Activated naive CD4-positive, alpha-beta T cell treated with anti-CD3 and anti-CD28 coated beads, Interleukin-2, amount 50 U/mL, for 72 hours (primary cell): Measurements from ENCODE around the gene NOP14. TPM values are rescaled to one million over a fixed set of nuclear protein-coding genes. Genes with fewer than 3 reads are reported as not detected.
A peak's percentile ranks its signal among the peaks of the same experiment; 100 is the strongest.
"Not testable (repeated sequence)": the region's sequence is repeated elsewhere in the genome, so short reads cannot be mapped to it uniquely, and the experiment has no call there.

ENCODE experiments used
- ATAC-seq, 2 donors: fragments of 150-1000 bp; cut with Tn5 transposase; 2 replicates each; pipeline ENCODE4 v1.10.0; 2021; ENCODE audit warnings: mild to moderate bottlenecking in 2 of 2, moderate library complexity in 2 of 2
- DNase-seq, 2 donors: peaks; one replicate each; pipeline ENCODE4 v3.0.0; 2021 to 2022; ENCODE audit warnings: low spot score in 2 of 2
- H3K27ac Mint-ChIP-seq, 2 donors: one replicate each; pipeline ENCODE4 v1.8.0; 2022; ENCODE audit warnings: mild to moderate bottlenecking in 2 of 2, mixed read lengths in 2 of 2
- H3K36me3 Mint-ChIP-seq, 2 donors: one replicate each; pipeline ENCODE4 v1.8.0; 2022; ENCODE audit warnings: mixed read lengths in 2 of 2
- H3K9me3 Mint-ChIP-seq, 2 donors: one replicate each; pipeline ENCODE4 v1.8.0; 2022; ENCODE audit warnings: mixed read lengths in 2 of 2
- total RNA-seq, 2 donors: library from RNA; stranded (reverse); gene quantifications; one replicate each; pipeline ENCODE4 v1.2.3, GENCODE V29; 2022

The NOP14 gene
- 10 to 100 TPM; 62.9 to 77.1 TPM for total RNA-seq

- peak; percentile 87 to 90 for ATAC-seq
- Mint-ChIP-seq H3K9me3 (no peaks in the 10 kb centered on the region), H3K36me3 (peaks cover 15 to 20% of the 10 kb centered on the region in 2 donors), H3K27ac (peak within 1 kb of the TSS; percentile 95)
- peak; percentile 94 to 98 for DNase-seq
Measured at GRCh38 chr4:2963175-2963965, at the start of gene NOP14, which contains the start of gene GRK4. NOP14 (minus strand) TSS chr4:2963406; CDS start chr4:2963319, 87 bp downstream. GRK4 (plus strand) TSS chr4:2963571; CDS start chr4:2964071, 500 bp downstream.

GRCh38 chr4:3011456-3012220 is 48.4 kb upstream of the NOP14 start:
- Mint-ChIP-seq H3K9me3 (no peaks in the 10 kb centered on the region), H3K27ac (no peak overlapping the region)
- no peak for ATAC-seq

GRCh38 chr4:3010998-3011397 is 47.8 kb upstream of the NOP14 start:
- no peaks in the 10 kb centered on the region for H3K36me3 Mint-ChIP-seq
- no peak overlapping the region for H3K27ac Mint-ChIP-seq
- H3K9me3 Mint-ChIP-seq, result no peaks in the 10 kb centered on the region
- ATAC-seq (no peak), DNase-seq (no peak)

More at GRCh38 chr4:3011456-3012220, 48.4 kb upstream of the NOP14 start:
- no peak for DNase-seq
- no peaks in the 10 kb centered on the region for H3K36me3 Mint-ChIP-seq

GRCh38 chr4:3010577-3010976 is 47.4 kb upstream of the NOP14 start:
- H3K36me3 Mint-ChIP-seq, result no peaks in the 10 kb centered on the region
- no peak for ATAC-seq
- H3K27ac Mint-ChIP-seq, result no peak overlapping the region
- no peak for DNase-seq
- H3K9me3 Mint-ChIP-seq, result no peaks in the 10 kb centered on the region

GRCh38 chr4:3009422-3009821 is 46.2 kb upstream of the NOP14 start:
- Mint-ChIP-seq H3K27ac (no peak overlapping the region), H3K36me3 (no peaks in the 10 kb centered on the region), H3K9me3 (no peaks in the 10 kb centered on the region)
- DNase-seq, result no peak
- peak; percentile 31 to 48 for ATAC-seq

GRCh38 chr4:3007724-3008123 is 44.5 kb upstream of the NOP14 start:
- no peak overlapping the region for H3K27ac Mint-ChIP-seq
- DNase-seq (no peak), ATAC-seq (no peak)
- no peaks in the 10 kb centered on the region for H3K9me3 Mint-ChIP-seq
- H3K36me3 Mint-ChIP-seq, result no peaks in the 10 kb centered on the region

- ATAC-seq (no peak), DNase-seq (no peak)
- no peak overlapping the region for H3K27ac Mint-ChIP-seq
- H3K9me3 Mint-ChIP-seq, result no peaks in the 10 kb centered on the region
- H3K36me3 Mint-ChIP-seq, result no peaks in the 10 kb centered on the region
Measured at GRCh38 chr4:2996415-2996814, 33.2 kb upstream of the NOP14 start.

GRCh38 chr4:2995546-2996265 is 32.5 kb upstream of the NOP14 start:
- H3K27ac Mint-ChIP-seq, result no peak overlapping the region
- H3K9me3 Mint-ChIP-seq, result no peaks in the 10 kb centered on the region
- ATAC-seq (no peak), DNase-seq (no peak)
- no peaks in the 10 kb centered on the region for H3K36me3 Mint-ChIP-seq

- no peak for DNase-seq
Measured at GRCh38 chr4:2994917-2995316, 31.7 kb upstream of the NOP14 start.

GRCh38 chr4:2991243-2991642 is 28.0 kb upstream of the NOP14 start:
- no peak for DNase-seq
- Mint-ChIP-seq H3K27ac (no peak overlapping the region), H3K9me3 (no peaks in the 10 kb centered on the region), H3K36me3 (no peaks in the 10 kb centered on the region)
- no peak for ATAC-seq

More at GRCh38 chr4:2994917-2995316, 31.7 kb upstream of the NOP14 start:
- H3K27ac Mint-ChIP-seq, result no peak overlapping the region
- no peaks in the 10 kb centered on the region for H3K9me3 Mint-ChIP-seq
- no peak for ATAC-seq
- H3K36me3 Mint-ChIP-seq, result no peaks in the 10 kb centered on the region

- not testable (repeated sequence) for DNase-seq, H3K9me3 Mint-ChIP-seq, H3K36me3 Mint-ChIP-seq, ATAC-seq, H3K27ac Mint-ChIP-seq
Measured at GRCh38 chr4:2983715-2984114, 20.5 kb upstream of the NOP14 start.

- peaks cover 3 to 10% of the 10 kb centered on the region in 2 donors for H3K9me3 Mint-ChIP-seq
- ATAC-seq, result no peak
- peaks cover 0 to 4% of the 10 kb centered on the region in 2 donors for H3K36me3 Mint-ChIP-seq
- DNase-seq, result no peak
- H3K27ac Mint-ChIP-seq, result no peak overlapping the region
Measured at GRCh38 chr4:2982012-2982411, 18.8 kb upstream of the NOP14 start.

- peaks cover 3 to 10% of the 10 kb centered on the region in 2 donors for H3K9me3 Mint-ChIP-seq
- H3K36me3 Mint-ChIP-seq, result peaks cover 0 to 4% of the 10 kb centered on the region in 2 donors
- no peak for ATAC-seq
- DNase-seq, result no peak
- no peak overlapping the region for H3K27ac Mint-ChIP-seq
Measured at GRCh38 chr4:2981256-2981819, 18.1 kb upstream of the NOP14 start.

GRCh38 chr4:2977211-2978088 is 14.2 kb upstream of the NOP14 start:
- peaks cover 0 to 4% of the 10 kb centered on the region in 2 donors for H3K36me3 Mint-ChIP-seq

GRCh38 chr4:2971275-2971674 is 8.1 kb upstream of the NOP14 start:
- Mint-ChIP-seq H3K9me3 (no peaks in the 10 kb centered on the region), H3K36me3 (no peaks in the 10 kb centered on the region), H3K27ac (no peak overlapping the region)
- ATAC-seq (no peak), DNase-seq (no peak)

More at GRCh38 chr4:2977211-2978088, 14.2 kb upstream of the NOP14 start:
- Mint-ChIP-seq H3K9me3 (peaks cover 3 to 4% of the 10 kb centered on the region in 2 donors), H3K27ac (no peak overlapping the region)
- ATAC-seq, result no peak
- no peak for DNase-seq

GRCh38 chr4:2968381-2968780 is 5.2 kb upstream of the NOP14 start:
- ATAC-seq, result no peak
- Mint-ChIP-seq H3K36me3 (peaks cover 0 to 6% of the 10 kb centered on the region in 2 donors), H3K27ac (no peak overlapping the region), H3K9me3 (no peaks in the 10 kb centered on the region)
- no peak for DNase-seq
